Esophagus muscularis mucosa (tissue), 4 donors: Measurements from ENCODE around the gene LYPD5. TPM values are rescaled to one million over a fixed set of nuclear protein-coding genes. Genes with fewer than 3 reads are reported as not detected.

Experiments used
- DNase-seq: peaks from one replicate; pipeline ENCODE4 v3.0.0-alpha.2; 2017; ENCODE audit errors: extremely low spot score
- H3K27ac ChIP-seq, 4 donors: fragments of 200-600 bp; sonication (generic); replicated peaks in 1 of 4; 1 replicate in 3 of 4; 2 replicates in 1 of 4; pipeline ENCODE4 v1.5.1; 2016 to 2019; ENCODE audit warnings: mild to moderate bottlenecking in 1 of 4
- H3K27me3 ChIP-seq, 4 donors: fragments of 200-600 bp; sonication (generic); one replicate each; pipeline versions ENCODE4 v1.5.1 to v1.6.0; 2016 to 2019
- H3K36me3 ChIP-seq, 4 donors: fragments of 200-600 bp; sonication (generic); one replicate each; pipeline ENCODE4 v1.5.1; 2016 to 2019
- H3K4me1 ChIP-seq, 4 donors: fragments of 200-600 bp; sonication (generic); one replicate each; pipeline ENCODE4 v1.5.1; 2016 to 2019
- H3K4me3 ChIP-seq, 4 donors: fragments of 200-600 bp; sonication (generic); 1 replicate in 2 of 4; 2 replicates in 2 of 4; pipeline ENCODE4 v1.5.1; 2016 to 2019; ENCODE audit warnings: mild to moderate bottlenecking in 4 of 4, moderate library complexity in 1 of 4
- H3K9me3 ChIP-seq, 4 donors: fragments of 200-600 bp; sonication (generic); 1 replicate in 3 of 4; 2 replicates in 1 of 4; pipeline ENCODE4 v1.5.1; 2016 to 2019
- CTCF ChIP-seq, 3 experiments: fragments of 200-600 bp in 2 of 3; fragments of 450-650 bp in 1 of 3; sonication (generic) in 2 of 3; IDR thresholded peaks; one replicate each; pipeline ENCODE4 v1.5.1; 2017 to 2019; ENCODE audit warnings: antibody characterized with exemption in 3 of 3, mild to moderate bottlenecking in 2 of 3, moderate library complexity in 1 of 3
- EP300 ChIP-seq: sonication (generic); formaldehyde crosslinking; IDR thresholded peaks from one replicate; pipeline ENCODE4 v1.6.1; 2017; ENCODE audit warnings: antibody characterized with exemption
- POLR2A ChIP-seq: fragments of 450-650 bp; IDR thresholded peaks from one replicate; pipeline ENCODE4 v1.6.1; 2017; ENCODE audit warnings: antibody characterized with exemption, moderate library complexity, mild to moderate bottlenecking, low read depth
- POLR2AphosphoS5 ChIP-seq, 2 donors: sonication (generic); formaldehyde crosslinking; IDR thresholded peaks; one replicate each; pipeline ENCODE4 v1.6.1; 2017; ENCODE audit warnings: antibody characterized with exemption in 2 of 2
- WGBS: methylation state at CpG from one replicate; pipeline ENCODE4 v1.1.5; 2018; 5-methylcytosine and 5-hydroxymethylcytosine counted together
- intact Hi-C: fragments of 100-400 bp; cut with DNase I; formaldehyde crosslinking; loops from one replicate; pipeline ENCODE4 v1.15.1; 2023
- total RNA-seq, 4 donors: library from RNA; depleted of rRNA; stranded (reverse); fragments of >200 nt; gene quantifications; one replicate each; pipeline versions ENCODE4 v1.1.0 to v1.2.1, GENCODE V29; 2016

LYPD5 gene
- total RNA-seq, 4 donors from 2014 or later = 2.8 to 12.0 (median 8.2) TPM

GRCh38 chr19:43786665-43787064, 15.6 kb downstream of the LYPD5 start:
- TF ChIP-seq CTCF (IDR thresholded peaks at IDR 0.05) (no peak), POLR2A (no peak), POLR2AphosphoS5 (IDR thresholded peaks at IDR 0.05) (no peak), EP300 (no peak)
- intact Hi-C loops = no loop called here
- H3K27ac ChIP-seq = no peak overlapping the region
- H3K27me3 ChIP-seq = peaks cover 0 to 47% (median 0%) of the 10 kb centered on the region in 4 donors
- no peaks in the 10 kb centered on the region for H3K36me3 ChIP-seq
- H3K4me1 ChIP-seq = peaks cover 8 to 14% (median 11%) of the 10 kb centered on the region in 4 donors
- no peak for DNase-seq
- WGBS = 50% methylated on average over 1 of the region's 1 CpG
- no peak overlapping the region for H3K4me3 ChIP-seq
- H3K9me3 ChIP-seq = no peaks in the 10 kb centered on the region

GRCh38 chr19:43784981-43785808, 17.1 kb downstream of the LYPD5 start:
- WGBS = 21% methylated on average over 10 of the region's 10 CpGs
- H3K27ac ChIP-seq = peak overlapping the region in 2 of 4 donors; percentile 34 to 54

GRCh38 chr19:43784241-43784980, 17.8 kb downstream of the LYPD5 start:
- peak overlapping the region in 2 of 4 donors; percentile 34 to 54 for H3K27ac ChIP-seq
- no peaks in the 10 kb centered on the region for H3K9me3 ChIP-seq
- H3K36me3 ChIP-seq = no peaks in the 10 kb centered on the region
- intact Hi-C loops = no loop called here
- no peak for DNase-seq
- H3K4me3 ChIP-seq = no peak overlapping the region
- WGBS = 57% methylated on average over 4 of the region's 4 CpGs
- peaks cover 0 to 60% (median 0%) of the 10 kb centered on the region in 4 donors for H3K27me3 ChIP-seq
- peaks cover 8 to 27% (median 17%) of the 10 kb centered on the region in 4 donors for H3K4me1 ChIP-seq
- TF ChIP-seq POLR2A (no peak), CTCF (IDR thresholded peaks at IDR 0.05) (no peak), POLR2AphosphoS5 (IDR thresholded peaks at IDR 0.05) (no peak), EP300 (no peak)

More at GRCh38 chr19:43784981-43785808, 17.1 kb downstream of the LYPD5 start:
- peaks cover 8 to 19% (median 15%) of the 10 kb centered on the region in 4 donors for H3K4me1 ChIP-seq
- intact Hi-C loops = loop anchor here (1.0 kb wide), 1 partner anchor 40 kb away; no protein-coding TSS in a partner anchor
- DNase-seq = no peak
- H3K9me3 ChIP-seq = no peaks in the 10 kb centered on the region
- peak overlapping the region in 2 of 4 donors; percentile 2 to 35 for H3K4me3 ChIP-seq
- TF ChIP-seq EP300 = no peak
- TF ChIP-seq POLR2A = no peak
- TF ChIP-seq CTCF (IDR thresholded peaks at IDR 0.05) = peak; percentile 92 to 98 (median 94)
- TF ChIP-seq POLR2AphosphoS5 (IDR thresholded peaks at IDR 0.05) = peak in 1 of 2 donors; percentile 49
- no peaks in the 10 kb centered on the region for H3K36me3 ChIP-seq
- peaks cover 0 to 52% (median 0%) of the 10 kb centered on the region in 4 donors for H3K27me3 ChIP-seq

- TF ChIP-seq EP300 (no peak), POLR2AphosphoS5 (IDR thresholded peaks at IDR 0.05) (no peak), POLR2A (no peak), CTCF (IDR thresholded peaks at IDR 0.05) (no peak)
- Histone ChIP-seq H3K4me1 (peaks cover 8 to 34% (median 22%) of the 10 kb centered on the region in 4 donors), H3K27me3 (peaks cover 0 to 60% (median 0%) of the 10 kb centered on the region in 4 donors), H3K9me3 (no peaks in the 10 kb centered on the region), H3K36me3 (no peaks in the 10 kb centered on the region), H3K27ac (no peak overlapping the region), H3K4me3 (no peak overlapping the region)
- 96% methylated on average over 8 of the region's 8 CpGs for WGBS
- no peak for DNase-seq
- intact Hi-C loops = no loop called here
These were observed 18.6 kb downstream of the LYPD5 start for GRCh38 chr19:43783636-43784035.
